HCT116 (cell line): ENCODE data around the gene CCNJL. TPM values are rescaled to one million over a fixed set of nuclear protein-coding genes. Genes with fewer than 3 reads are reported as not detected.

ENCODE experiments used
- ATAC-seq: fragments of 200-7000 bp; cut with Tn5 transposase; 2 replicates; pipeline ENCODE4 v1.9.1; 2020; ENCODE audit warnings: mild to moderate bottlenecking, moderate library complexity
- BruUV-seq: library from RNA; stranded (reverse); fragments of 400-500 nt; replicated peaks from 2 replicates; lab custom pipeline; 2021; lab: Mats Ljungman, UMichigan
- CTCF ChIA-PET: fragments of 300-600 bp; sonication (Branson Sonifier 250); formaldehyde crosslinking; loops from one replicate; lab custom pipeline; 2021; ENCODE audit warnings: antibody characterized with exemption; lab: Charles Lee
- POLR2A ChIA-PET: fragments of 300-600, 350-600 bp; sonication (Branson Sonifier 250); formaldehyde crosslinking; loops from one replicate; lab custom pipeline; 2021; ENCODE audit warnings: antibody characterized with exemption; lab: Charles Lee
- RAD21 ChIA-PET, 2 experiments: fragments of 300-600 bp; sonication (Branson Sonifier 250); formaldehyde crosslinking; loops; one replicate each; lab custom pipeline; 2023; ENCODE audit warnings: low total read pairs in 2 of 2; ENCODE audit not compliant: uncharacterized antibody in 2 of 2, unreplicated experiment in 2 of 2, low non-redundant PET in 1 of 2; lab: Charles Lee
- DNase-seq: peaks from one replicate; pipeline ENCODE4 v3.0.0-alpha.2; 2010; ENCODE audit warnings: low read depth, low spot score
- H2AFZ ChIP-seq: fragments of 200-600 bp; shearing (Covaris generic), sonication (generic); 2 replicates; pipeline ENCODE4 v1.6.1; 2017; ENCODE audit warnings: low read depth, mixed run types, mixed read lengths, antibody characterized with exemption, low read length; ENCODE audit not compliant: poor library complexity, severe bottlenecking
- H3K27ac ChIP-seq: 2 replicates; pipeline ENCODE4 v1.5.1; 2012; ENCODE audit warnings: low read depth, low read length
- H3K27me3 ChIP-seq: fragments of 200-600 bp; sonication (generic); 2 replicates; pipeline ENCODE4 v1.6.1; 2016; ENCODE audit warnings: mixed run types, low read length, mixed read lengths; ENCODE audit not compliant: insufficient read depth
- H3K36me3 ChIP-seq, 2 experiments: fragments of 200-500 bp in 1 of 2; fragments of 200-600 bp in 1 of 2; sonication (Bioruptor generic) in 1 of 2; sonication (generic) in 1 of 2; 2 replicates each; pipeline versions ENCODE4 v1.5.1 to v1.6.1; 2014 to 2016; ENCODE audit warnings: low read length in 2 of 2, inconsistent platforms in 1 of 2, mixed read lengths in 1 of 2, mixed run types in 1 of 2; ENCODE audit not compliant: insufficient read depth in 2 of 2, control insufficient read depth in 1 of 2
- H3K4me1 ChIP-seq, 2 experiments: fragments of 200-600 bp in 1 of 2; sonication (generic) in 1 of 2; 2 replicates each; pipeline versions ENCODE4 v1.5.1 to v1.6.1; 2012 to 2017; ENCODE audit warnings: low read length in 2 of 2, inconsistent platforms in 1 of 2, mild to moderate bottlenecking in 1 of 2, mixed read lengths in 1 of 2, mixed run types in 1 of 2, moderate library complexity in 1 of 2; ENCODE audit not compliant: insufficient read depth in 2 of 2, control insufficient read depth in 1 of 2
- H3K4me2 ChIP-seq: fragments of 200-600 bp; sonication (generic); 2 replicates; pipeline ENCODE4 v1.6.1; 2017; ENCODE audit warnings: mixed run types, low read length, mixed read lengths
- H3K4me3 ChIP-seq, 2 experiments: fragments of 200-600 bp in 1 of 2; sonication (generic) in 1 of 2; replicated peaks in 1 of 2; 2 replicates each; pipeline ENCODE4 v1.5.1; 2011 to 2016; ENCODE audit warnings: low read length in 2 of 2, control low read depth in 1 of 2, low read depth in 1 of 2, mild to moderate bottlenecking in 1 of 2, mixed read lengths in 1 of 2, mixed run types in 1 of 2
- H3K79me2 ChIP-seq: fragments of 200-600 bp; sonication (generic); 2 replicates; pipeline ENCODE4 v1.6.1; 2017; ENCODE audit warnings: mild to moderate bottlenecking, mixed run types, low read length, moderate library complexity, mixed read lengths; ENCODE audit not compliant: insufficient read depth
- H3K9ac ChIP-seq: fragments of 200-600 bp; sonication (generic); 2 replicates; pipeline ENCODE4 v1.6.1; 2016; ENCODE audit warnings: low read length, mixed read lengths
- H3K9me2 ChIP-seq: fragments of 200-600 bp; sonication (generic), shearing (Covaris generic); 2 replicates; pipeline ENCODE4 v1.6.1; 2017; ENCODE audit warnings: mixed run types, mild to moderate bottlenecking, moderate library complexity; ENCODE audit not compliant: insufficient read depth
- H3K9me3 ChIP-seq, 2 experiments: fragments of 200-500 bp in 1 of 2; fragments of 200-600 bp in 1 of 2; sonication (Bioruptor generic) in 1 of 2; sonication (generic) in 1 of 2; 2 replicates each; pipeline ENCODE4 v1.6.1; 2014 to 2017; ENCODE audit warnings: low read length in 2 of 2, mixed read lengths in 2 of 2, inconsistent platforms in 1 of 2, low read depth in 1 of 2, mild to moderate bottlenecking in 1 of 2, mixed run types in 1 of 2, moderate library complexity in 1 of 2; ENCODE audit not compliant: control insufficient read depth in 1 of 2, insufficient read depth in 1 of 2
- H4K20me1 ChIP-seq: fragments of 200-600 bp; sonication (generic), shearing (Covaris generic); 2 replicates; pipeline ENCODE4 v1.6.1; 2017; ENCODE audit warnings: mixed run types, mild to moderate bottlenecking, moderate library complexity; ENCODE audit not compliant: insufficient read depth
- CBX3 ChIP-seq: IDR thresholded peaks from 2 replicates; pipeline ENCODE4 v1.6.1; 2012; ENCODE audit warnings: low read depth
- EGR1 ChIP-seq: IDR thresholded peaks from 2 replicates; pipeline ENCODE4 v1.6.1; 2012; ENCODE audit warnings: low read depth
- SIN3A ChIP-seq: IDR thresholded peaks from 2 replicates; pipeline ENCODE4 v1.6.1; 2012; ENCODE audit warnings: low read depth
- ZFX ChIP-seq: fragments of 450-650 bp; IDR thresholded peaks from 2 replicates; pipeline ENCODE4 v1.6.1; 2017
- intact Hi-C: fragments of 100-400 bp; cut with micrococcal nuclease; formaldehyde crosslinking; loops from 2 replicates; pipeline ENCODE4 v1.10.0; 2022
- total RNA-seq: library from RNA; stranded (reverse); gene quantifications from one replicate; pipeline ENCODE4 v1.2.1, GENCODE V29; 2021; ENCODE audit not compliant: unreplicated experiment
- TF ChIP-seq, protein P1 (sequence below): IDR thresholded peaks from 2 replicates; pipeline ENCODE4 v1.6.1; 2011; ENCODE audit warnings: mild to moderate bottlenecking, low read length, moderate library complexity; ENCODE audit not compliant: insufficient replicate concordance; ENCODE audit errors: extremely low read depth

Gene CCNJL
- total RNA-seq, 1 experiment from 2014 or later, result 2.9 TPM

DNA sequence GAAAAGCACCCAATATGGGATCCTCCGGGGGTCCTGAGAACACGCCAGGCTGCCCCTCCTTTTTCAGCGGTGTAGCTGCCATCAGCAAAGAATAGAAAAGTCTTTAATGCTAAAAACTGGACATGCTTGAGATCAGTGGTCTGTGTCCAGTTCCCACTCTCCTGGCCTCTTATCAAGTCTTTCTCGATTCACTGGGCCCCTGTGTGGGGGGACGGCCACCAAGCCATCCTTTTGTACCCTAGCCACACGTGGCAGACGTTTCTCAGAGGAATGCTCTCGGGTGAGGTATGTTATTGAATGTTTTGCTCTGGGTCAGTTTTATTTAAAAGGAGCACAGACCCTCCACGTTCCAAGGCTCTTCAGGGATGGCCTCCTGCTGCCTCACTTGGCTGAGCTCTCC is 59.4 kb downstream of the CCNJL start (continued):
- TF ChIP-seq EGR1, result no peak
- TF ChIP-seq CBX3, result no peak
- TF ChIP-seq, protein P1, sequence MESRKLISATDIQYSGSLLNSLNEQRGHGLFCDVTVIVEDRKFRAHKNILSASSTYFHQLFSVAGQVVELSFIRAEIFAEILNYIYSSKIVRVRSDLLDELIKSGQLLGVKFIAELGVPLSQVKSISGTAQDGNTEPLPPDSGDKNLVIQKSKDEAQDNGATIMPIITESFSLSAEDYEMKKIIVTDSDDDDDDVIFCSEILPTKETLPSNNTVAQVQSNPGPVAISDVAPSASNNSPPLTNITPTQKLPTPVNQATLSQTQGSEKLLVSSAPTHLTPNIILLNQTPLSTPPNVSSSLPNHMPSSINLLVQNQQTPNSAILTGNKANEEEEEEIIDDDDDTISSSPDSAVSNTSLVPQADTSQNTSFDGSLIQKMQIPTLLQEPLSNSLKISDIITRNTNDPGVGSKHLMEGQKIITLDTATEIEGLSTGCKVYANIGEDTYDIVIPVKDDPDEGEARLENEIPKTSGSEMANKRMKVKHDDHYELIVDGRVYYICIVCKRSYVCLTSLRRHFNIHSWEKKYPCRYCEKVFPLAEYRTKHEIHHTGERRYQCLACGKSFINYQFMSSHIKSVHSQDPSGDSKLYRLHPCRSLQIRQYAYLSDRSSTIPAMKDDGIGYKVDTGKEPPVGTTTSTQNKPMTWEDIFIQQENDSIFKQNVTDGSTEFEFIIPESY, result no peak
- no peak for TF ChIP-seq SIN3A

DNA sequence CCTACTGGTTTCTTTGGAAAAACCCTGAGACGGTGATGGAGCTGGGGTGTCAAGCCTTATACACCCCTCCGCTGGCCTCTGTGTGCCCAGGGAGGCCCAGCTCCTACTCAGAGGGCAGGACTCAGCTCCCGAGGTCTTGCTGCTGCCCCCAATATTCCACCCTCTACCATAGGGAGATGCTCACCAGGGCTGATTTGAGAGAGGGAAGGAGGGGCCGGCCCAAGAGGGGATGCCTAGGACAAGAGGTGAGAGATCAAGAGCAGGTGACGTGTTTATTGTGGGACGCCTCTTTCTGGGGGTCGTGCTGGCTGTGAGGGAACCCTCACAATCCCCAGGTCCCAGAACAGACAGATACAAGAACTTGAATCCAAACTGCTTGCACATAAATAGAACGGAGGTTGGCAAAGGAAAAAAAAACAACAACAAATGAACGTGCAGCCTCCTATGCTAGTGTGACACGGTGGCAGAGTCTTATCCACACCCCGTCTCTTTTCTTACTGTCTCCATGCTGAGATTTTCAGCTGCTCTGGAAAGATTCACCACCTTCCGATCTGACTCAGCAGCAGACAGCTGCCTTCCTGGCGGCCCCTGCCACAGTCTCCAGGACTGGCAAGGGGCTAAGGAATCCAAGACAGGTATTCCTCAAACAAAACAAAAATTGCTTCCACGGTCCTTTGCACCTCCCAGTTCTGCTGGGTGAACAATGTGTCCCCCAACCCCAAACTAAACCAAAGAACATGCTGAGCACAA is 60.8 kb downstream of the CCNJL start:
- ChIA-PET RAD21 (no interaction called here), CTCF (no interaction called here), POLR2A (no interaction called here)
- no TSS peak for BruUV-seq
- no peak for DNase-seq
- intact Hi-C loops, result no loop called here
- Histone ChIP-seq H4K20me1 (no peaks in the 10 kb centered on the region), H3K79me2 (no peaks in the 10 kb centered on the region), H3K4me2 (no peak overlapping the region), H3K9ac (no peak overlapping the region), H3K27ac (no peak overlapping the region), H3K9me3 (no peaks in the 10 kb centered on the region), H3K9me2 (no peaks in the 10 kb centered on the region), H3K36me3 (no peaks in the 10 kb centered on the region), H3K4me1 (no peaks in the 10 kb centered on the region), H2AFZ (no peak overlapping the region), H3K4me3 (no peak overlapping the region), H3K27me3 (no peaks in the 10 kb centered on the region)
- no peak for ATAC-seq
- TF ChIP-seq ZFX (no peak), EGR1 (no peak)
